ENCODE data around the gene XRCC3.

GRCh38 chr14:103735022-103735421 lies 19.8 kb upstream of the XRCC3 start:
- TF ChIP-seq EZH2phosphoT487 (IDR thresholded peaks at IDR 0.05; ENCODE audit: insufficient read depth, low read depth) (no peak), EZH2 (IDR thresholded peaks at IDR 0.05; ENCODE audit: insufficient read depth, poor library complexity, severe bottlenecking) (no peak)
